LNCaP clone FGC (cell line): ENCODE results near the gene EHBP1.

Source experiments
- DNase-seq: peaks from one replicate; pipeline ENCODE4 v3.0.0-alpha.2; 2011; ENCODE audit warnings: low read depth
- H3K4me3 ChIP-seq: 2 replicates; pipeline ENCODE4 v1.5.1; 2011; ENCODE audit warnings: mild to moderate bottlenecking, low read depth, low read length, control low read depth
- TF ChIP-seq, protein P1 (sequence below): IDR thresholded peaks from 2 replicates; pipeline ENCODE4 v1.5.1; 2012; ENCODE audit warnings: mild to moderate bottlenecking; ENCODE audit not compliant: control insufficient read depth, insufficient read depth; ENCODE audit errors: extremely low read depth

EHBP1 gene

DNA sequence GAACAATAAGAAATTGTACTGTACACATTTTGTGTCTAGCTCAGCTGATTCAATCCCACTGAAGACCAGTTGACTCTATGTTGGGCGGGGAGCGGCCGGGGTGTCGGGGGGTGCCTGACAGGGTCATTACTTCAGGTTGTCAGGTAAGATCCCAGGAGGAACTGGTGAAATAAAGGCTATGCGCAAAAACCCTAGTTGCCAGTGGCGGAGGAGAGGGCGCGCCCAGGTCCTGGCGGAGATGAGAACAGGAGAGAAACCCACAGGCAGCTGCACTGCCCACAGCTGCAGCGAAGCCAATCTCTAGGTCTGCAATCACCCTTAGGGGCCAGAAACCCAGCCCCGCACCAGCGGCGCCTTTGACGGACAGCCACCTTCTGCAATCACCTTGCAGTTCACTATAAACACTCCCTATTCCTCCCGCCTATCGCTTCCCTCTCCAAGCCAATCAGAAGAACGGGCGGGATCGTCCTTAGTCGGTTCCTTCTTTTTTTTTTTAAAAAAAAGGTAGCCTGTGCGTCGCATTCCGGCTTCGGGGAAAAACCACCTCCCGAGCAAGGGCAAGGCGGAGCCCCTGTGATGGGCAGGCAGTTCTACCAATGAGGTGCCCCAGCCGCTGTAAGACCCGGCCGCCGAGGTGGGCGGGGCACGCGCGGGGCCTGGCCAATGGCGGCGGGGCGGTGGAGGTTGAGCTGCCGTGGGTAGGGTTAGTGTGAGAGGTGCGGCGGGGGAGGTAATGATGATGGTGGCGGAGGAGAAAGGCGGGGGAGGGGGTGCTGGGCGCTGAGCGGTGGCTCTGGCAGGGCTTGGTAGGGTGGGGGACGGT, at the start of gene EHBP1:
EHBP1 (plus strand) TSS at position 707 of the 823 bp plus-strand sequence. CDS start 1,479 bp downstream, outside the sequence.
- TF ChIP-seq, protein P1, sequence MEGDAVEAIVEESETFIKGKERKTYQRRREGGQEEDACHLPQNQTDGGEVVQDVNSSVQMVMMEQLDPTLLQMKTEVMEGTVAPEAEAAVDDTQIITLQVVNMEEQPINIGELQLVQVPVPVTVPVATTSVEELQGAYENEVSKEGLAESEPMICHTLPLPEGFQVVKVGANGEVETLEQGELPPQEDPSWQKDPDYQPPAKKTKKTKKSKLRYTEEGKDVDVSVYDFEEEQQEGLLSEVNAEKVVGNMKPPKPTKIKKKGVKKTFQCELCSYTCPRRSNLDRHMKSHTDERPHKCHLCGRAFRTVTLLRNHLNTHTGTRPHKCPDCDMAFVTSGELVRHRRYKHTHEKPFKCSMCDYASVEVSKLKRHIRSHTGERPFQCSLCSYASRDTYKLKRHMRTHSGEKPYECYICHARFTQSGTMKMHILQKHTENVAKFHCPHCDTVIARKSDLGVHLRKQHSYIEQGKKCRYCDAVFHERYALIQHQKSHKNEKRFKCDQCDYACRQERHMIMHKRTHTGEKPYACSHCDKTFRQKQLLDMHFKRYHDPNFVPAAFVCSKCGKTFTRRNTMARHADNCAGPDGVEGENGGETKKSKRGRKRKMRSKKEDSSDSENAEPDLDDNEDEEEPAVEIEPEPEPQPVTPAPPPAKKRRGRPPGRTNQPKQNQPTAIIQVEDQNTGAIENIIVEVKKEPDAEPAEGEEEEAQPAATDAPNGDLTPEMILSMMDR: no peak
- H3K4me3 ChIP-seq: peak within 1 kb of the TSS; percentile 64
- DNase-seq: peak; percentile 94

DNA sequence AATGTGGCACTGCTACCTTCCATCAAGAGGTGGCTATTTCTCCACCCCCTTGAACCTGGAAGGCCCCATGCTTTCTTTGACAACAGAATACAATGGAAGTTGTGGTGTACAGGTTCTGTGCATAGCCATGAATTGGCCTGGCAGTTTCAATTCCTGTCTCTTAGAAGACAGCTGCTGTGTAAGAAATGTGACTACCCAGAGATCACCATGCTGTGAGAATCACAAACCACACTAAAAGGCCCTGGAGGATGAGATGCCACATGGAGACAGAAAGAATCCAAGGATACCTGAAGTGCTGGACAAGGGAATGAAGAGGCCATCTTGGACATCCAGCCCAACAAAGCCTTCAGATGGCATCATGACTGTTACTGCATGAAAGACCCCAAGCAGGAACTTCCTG, 47.7 kb upstream of the EHBP1 start:
- TF ChIP-seq, protein P1: no peak
- no peak for DNase-seq

DNA sequence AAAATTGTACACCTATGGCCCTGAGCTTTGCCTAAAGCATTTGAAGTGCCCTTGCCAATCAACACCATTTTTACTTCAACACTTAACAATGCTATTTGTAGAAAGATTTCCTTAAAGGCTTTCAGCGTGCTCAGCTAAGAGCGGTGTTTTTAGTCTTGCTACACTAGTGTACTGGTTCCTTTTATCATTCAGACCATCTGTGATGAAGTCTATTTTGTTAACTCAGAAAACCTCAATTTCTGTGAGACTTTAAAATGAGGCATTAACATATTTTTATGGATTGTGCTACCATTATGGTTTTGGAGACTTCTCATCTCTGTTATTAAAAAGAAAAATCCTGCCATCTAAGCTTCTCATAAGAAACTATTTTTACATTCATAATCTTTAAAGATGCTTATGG, 46.6 kb upstream of the EHBP1 start:
- TF ChIP-seq, protein P1: no peak
- DNase-seq: no peak
- H3K4me3 ChIP-seq: no peak overlapping the region

More for the DNA sequence above, 47.7 kb upstream of the EHBP1 start:
- H3K4me3 ChIP-seq: no peak overlapping the region

DNA sequence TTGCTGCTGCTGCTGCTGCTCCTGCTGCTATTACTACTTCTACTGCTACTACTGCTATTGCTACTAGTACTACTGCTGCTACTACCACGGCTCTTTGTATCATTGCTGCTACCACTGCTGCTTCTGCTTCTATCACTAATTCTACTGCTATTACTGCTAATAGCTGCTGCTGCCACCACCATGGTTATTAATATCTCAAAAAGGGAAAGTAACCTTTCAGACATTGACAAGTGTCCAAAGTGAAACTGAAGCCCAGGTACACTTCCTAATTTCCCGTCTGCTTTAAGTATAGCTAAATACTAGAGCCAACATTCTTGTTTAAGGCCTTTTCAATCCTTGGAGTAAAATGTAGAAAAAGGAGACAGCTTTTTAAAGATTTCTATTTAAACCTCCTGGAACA, 45.4 kb upstream of the EHBP1 start:
- H3K4me3 ChIP-seq: no peak overlapping the region
- TF ChIP-seq, protein P1: no peak
- no peak for DNase-seq

DNA sequence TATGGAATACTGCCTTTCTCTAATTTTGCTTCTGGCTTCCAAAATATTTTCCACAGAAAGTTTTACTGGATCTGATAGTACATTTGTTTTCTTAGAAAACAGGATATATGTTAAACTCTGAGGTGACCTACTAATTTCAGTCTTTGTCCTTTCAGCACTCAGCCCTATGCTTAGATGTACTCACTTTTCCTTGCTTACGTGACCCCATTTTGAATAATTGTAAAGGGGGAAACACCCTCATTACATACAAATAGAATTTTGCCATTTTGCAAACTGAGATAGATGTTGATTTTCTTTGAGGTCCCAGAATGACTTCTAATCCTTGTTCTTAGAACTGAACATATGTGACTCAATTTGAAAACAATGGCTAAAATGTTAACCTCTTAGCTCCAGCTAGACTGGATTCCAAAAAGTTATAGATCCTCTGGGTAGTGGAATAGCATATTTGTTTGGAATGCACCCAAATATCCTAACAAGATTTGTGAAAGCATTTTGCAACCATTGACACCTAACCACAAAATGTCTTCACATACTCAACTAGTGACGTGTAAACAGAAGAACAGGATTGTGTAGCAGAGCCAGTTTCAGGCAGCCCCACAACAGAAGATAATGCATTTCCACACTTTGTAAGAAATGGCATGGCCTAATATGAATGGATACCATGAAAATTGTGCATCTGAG, 44.8 kb upstream of the EHBP1 start:
- no peak for DNase-seq
- TF ChIP-seq, protein P1: no peak
- H3K4me3 ChIP-seq: no peak overlapping the region

DNA sequence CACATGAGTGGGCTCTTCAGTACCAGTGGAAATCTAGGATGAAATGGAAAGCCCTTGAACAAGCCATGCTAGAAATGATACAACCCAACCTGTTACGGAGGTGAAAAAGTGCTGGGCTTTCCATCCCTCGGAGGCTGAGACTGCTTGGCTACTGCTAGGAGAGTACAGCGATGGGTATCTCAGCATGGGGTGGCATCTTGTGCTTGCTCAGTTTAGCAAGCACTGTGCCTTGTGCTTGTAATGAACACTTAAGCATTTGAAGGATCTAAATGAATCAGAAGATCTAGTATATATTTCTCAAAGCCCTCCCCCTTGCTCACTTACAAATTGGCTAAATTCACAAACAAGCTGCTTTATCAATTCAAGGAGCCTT, 44.3 kb upstream of the EHBP1 start:
- TF ChIP-seq, protein P1: no peak
- no peak for DNase-seq
- H3K4me3 ChIP-seq: no peak overlapping the region
